ENCODE results near the gene DPPA5.
"Not testable (repeated sequence)": the region's sequence is repeated elsewhere in the genome, so short reads cannot be mapped to it uniquely, and the experiment has no call there.

Gene DPPA5

GRCh38 chr6:73353636-73354593 lies at the start of gene DPPA5:
TSS of gene DPPA5 (minus strand) at chr6:73354276. CDS start at chr6:73354225, 51 bp downstream.
- DNase-seq (ENCODE audit: low read depth): no peak

GRCh38 chr6:73400656-73401055 lies 46.6 kb upstream of the DPPA5 start:
- DNase-seq (ENCODE audit: low read depth): no peak

- no peak for DNase-seq (ENCODE audit: low read depth)
Observed at GRCh38 chr6:73395875-73396274, 41.8 kb upstream of the DPPA5 start.

GRCh38 chr6:73394577-73395354 lies 40.7 kb upstream of the DPPA5 start, which contains the start of gene DDX43:
TSS of gene DDX43 (plus strand) at chr6:73394828. CDS start at chr6:73394906, 78 bp downstream.
- peak; percentile 68 for DNase-seq (ENCODE audit: low read depth)

GRCh38 chr6:73393278-73393677 lies 39.2 kb upstream of the DPPA5 start:
- no peak for DNase-seq (ENCODE audit: low read depth)

GRCh38 chr6:73392188-73392587 lies 38.1 kb upstream of the DPPA5 start:
- not testable (repeated sequence) for DNase-seq (ENCODE audit: low read depth)

GRCh38 chr6:73391675-73392074 lies 37.6 kb upstream of the DPPA5 start:
- no peak for DNase-seq (ENCODE audit: low read depth)

GRCh38 chr6:73389854-73390253 lies 35.8 kb upstream of the DPPA5 start:
- DNase-seq (ENCODE audit: low read depth): no peak

GRCh38 chr6:73388800-73389512 lies 34.9 kb upstream of the DPPA5 start:
- DNase-seq (ENCODE audit: low read depth): peak; percentile 35

GRCh38 chr6:73388433-73388799 lies 34.3 kb upstream of the DPPA5 start:
- DNase-seq (ENCODE audit: low read depth): no peak

- DNase-seq (ENCODE audit: low read depth): no peak
Observed at GRCh38 chr6:73382462-73383113, 28.5 kb upstream of the DPPA5 start.

GRCh38 chr6:73381531-73381930 lies 27.5 kb upstream of the DPPA5 start:
- not testable (repeated sequence) for DNase-seq (ENCODE audit: low read depth)

GRCh38 chr6:73377225-73377624 lies 23.1 kb upstream of the DPPA5 start:
- DNase-seq (ENCODE audit: low read depth): no peak

- DNase-seq (ENCODE audit: low read depth): no peak
Observed at GRCh38 chr6:73375216-73375615, 21.1 kb upstream of the DPPA5 start.

- DNase-seq (ENCODE audit: low read depth): no peak
Observed at GRCh38 chr6:73372516-73372915, 18.4 kb upstream of the DPPA5 start.

- DNase-seq (ENCODE audit: low read depth): no peak
Observed at GRCh38 chr6:73371984-73372383, 17.9 kb upstream of the DPPA5 start.

- DNase-seq (ENCODE audit: low read depth): no peak
Observed at GRCh38 chr6:73369563-73369962, 15.5 kb upstream of the DPPA5 start, which contains the start of gene OOEP. TSS of gene OOEP (minus strand) at chr6:73369897. CDS start at chr6:73369792, 105 bp downstream.

- DNase-seq (ENCODE audit: low read depth): no peak
Observed at GRCh38 chr6:73369157-73369556, 15.1 kb upstream of the DPPA5 start.

- DNase-seq (ENCODE audit: low read depth): no peak
Observed at GRCh38 chr6:73368675-73369074, 14.6 kb upstream of the DPPA5 start.

GRCh38 chr6:73367761-73368355 lies 13.8 kb upstream of the DPPA5 start:
- DNase-seq (ENCODE audit: low read depth): no peak

GRCh38 chr6:73364549-73364948 lies 10.5 kb upstream of the DPPA5 start:
- DNase-seq (ENCODE audit: low read depth): no peak

All from CMK (cell line).